HepG2 (cell line): ENCODE results near the gene NRSN2. TPM values are rescaled to one million over a fixed set of nuclear protein-coding genes. Genes with fewer than 3 reads are reported as not detected.

Experiments used
- AGO1 ChIP-seq: fragments of 200-400 bp; formaldehyde crosslinking; IDR thresholded peaks from 2 replicates; pipeline ENCODE4 v1.6.1; 2017; ENCODE audit warnings: mild to moderate bottlenecking, low read depth, low read length, moderate library complexity; ENCODE audit not compliant: poor library complexity, severe bottlenecking
- ETV6 ChIP-seq: sonication (generic); formaldehyde crosslinking; conservative IDR thresholded peaks from 2 replicates; pipeline ENCODE4 v1.4.0; 2020; ENCODE audit warnings: missing genetic modification reagents
- IKZF1 ChIP-seq: fragments of 450-650 bp; IDR thresholded peaks from 2 replicates; pipeline ENCODE4 v1.7.1; 2016
- IRF2 ChIP-seq: IDR thresholded peaks from 2 replicates; pipeline ENCODE4 v1.6.1; 2018; ENCODE audit warnings: missing genetic modification reagents, missing compliant biosample characterization
- KLF11 ChIP-seq: IDR thresholded peaks from 2 replicates; pipeline ENCODE4 v1.6.1; 2016; ENCODE audit warnings: missing compliant biosample characterization
- MATR3 ChIP-seq: sonication (generic); formaldehyde crosslinking; IDR thresholded peaks from 2 replicates; pipeline ENCODE4 v1.4.0; 2020; ENCODE audit warnings: missing genetic modification reagents
- SNAI1 ChIP-seq: sonication (generic); formaldehyde crosslinking; IDR thresholded peaks from 2 replicates; pipeline ENCODE4 v1.5.0; 2020; ENCODE audit warnings: mild to moderate bottlenecking, missing genetic modification reagents, borderline replicate concordance
- TARDBP ChIP-seq: sonication (generic); formaldehyde crosslinking; IDR thresholded peaks from 2 replicates; pipeline ENCODE4 v1.8.0; 2022; ENCODE audit warnings: mild to moderate bottlenecking, missing genetic modification reagents
- TCF12 ChIP-seq, 2 experiments: fragments of 450-650 bp in 1 of 2; sonication (generic) in 1 of 2; formaldehyde crosslinking in 1 of 2; IDR thresholded peaks; 2 replicates each; pipeline versions ENCODE4 v1.6.1 to v1.8.0; 2017 to 2022; ENCODE audit warnings: antibody characterized with exemption in 1 of 2, mild to moderate bottlenecking in 1 of 2, missing genetic modification reagents in 1 of 2, moderate library complexity in 1 of 2
- ZBTB1 ChIP-seq: sonication (generic); formaldehyde crosslinking; IDR thresholded peaks from 2 replicates; pipeline ENCODE4 v1.4.0; 2020; ENCODE audit warnings: missing genetic modification reagents, borderline replicate concordance
- ZEB1 ChIP-seq: IDR thresholded peaks from 2 replicates; pipeline ENCODE4 v1.6.1; 2012; ENCODE audit warnings: mild to moderate bottlenecking, low read depth, inconsistent platforms; ENCODE audit not compliant: insufficient replicate concordance
- ZFP37 ChIP-seq: sonication (generic); formaldehyde crosslinking; IDR thresholded peaks from 2 replicates; pipeline ENCODE4 v1.4.0; 2020; ENCODE audit warnings: missing genetic modification reagents, borderline replicate concordance
- ZFP41 ChIP-seq: sonication (generic); formaldehyde crosslinking; IDR thresholded peaks from 2 replicates; pipeline ENCODE4 v1.4.0; 2020; ENCODE audit warnings: mild to moderate bottlenecking, missing genetic modification reagents, borderline replicate concordance
- ZFP62 ChIP-seq: sonication (generic); formaldehyde crosslinking; IDR thresholded peaks from 2 replicates; pipeline ENCODE4 v1.4.0; 2020; ENCODE audit warnings: missing genetic modification reagents
- ZMYM2 ChIP-seq: sonication (generic); formaldehyde crosslinking; IDR thresholded peaks from 2 replicates; pipeline ENCODE4 v1.8.0; 2022; ENCODE audit warnings: mild to moderate bottlenecking, missing genetic modification reagents
- ZNF207 ChIP-seq: fragments of 450-650 bp; IDR thresholded peaks from 2 replicates; pipeline ENCODE4 v1.6.1; 2016; ENCODE audit warnings: antibody characterized with exemption, borderline replicate concordance
- ZNF703 ChIP-seq: sonication (generic); formaldehyde crosslinking; IDR thresholded peaks from 2 replicates; pipeline ENCODE4 v1.5.1; 2020; ENCODE audit warnings: missing genetic modification reagents, mild to moderate bottlenecking, moderate library complexity, borderline replicate concordance
- polyA plus RNA-seq, 8 experiments: library from polyadenylated mRNA; depleted of rRNA in 3 of 8; stranded (reverse) in 7 of 8; unstranded in 1 of 8; fragments of >200 nt; fragmentation: Illumina TruSeq in 4 of 8; extraction: Trizol in 4 of 8; gene quantifications; 2 replicates each; pipeline versions ENCODE4 v1.2.1 to v1.2.3, GENCODE V29; 2011 to 2016; ENCODE audit warnings: low read depth in 4 of 8, missing spikeins in 1 of 8, mixed read lengths in 1 of 8; ENCODE audit not compliant: insufficient read depth in 1 of 8
- total RNA-seq, 5 experiments: library from RNA; depleted of rRNA; stranded (reverse); fragments of >200 nt; fragmentation: Illumina TruSeq; extraction: Trizol; gene quantifications; 2 replicates each; pipeline ENCODE4 v1.2.3, GENCODE V29; 2016; ENCODE audit warnings: low read depth in 1 of 5
- TF ChIP-seq, protein P1 (sequence below): sonication (generic); formaldehyde crosslinking; IDR thresholded peaks from 2 replicates; pipeline ENCODE4 v1.4.0; 2020; ENCODE audit warnings: missing genetic modification reagents, borderline replicate concordance
- TF ChIP-seq, protein P2 (sequence below): sonication (generic); formaldehyde crosslinking; IDR thresholded peaks from 2 replicates; pipeline ENCODE4 v1.4.0; 2020; ENCODE audit warnings: mild to moderate bottlenecking, missing genetic modification reagents
- TF ChIP-seq, protein P3 (sequence below): sonication (generic); formaldehyde crosslinking; IDR thresholded peaks from 2 replicates; pipeline ENCODE4 v1.4.0; 2020; ENCODE audit warnings: missing genetic modification reagents

The NRSN2 gene
- total and polyA plus RNA-seq, 2 of the 13 experiments (the other 11 are each of a cell fraction or from before 2014, with no cell fraction given), result 32.3 to 49.4 TPM

DNA sequence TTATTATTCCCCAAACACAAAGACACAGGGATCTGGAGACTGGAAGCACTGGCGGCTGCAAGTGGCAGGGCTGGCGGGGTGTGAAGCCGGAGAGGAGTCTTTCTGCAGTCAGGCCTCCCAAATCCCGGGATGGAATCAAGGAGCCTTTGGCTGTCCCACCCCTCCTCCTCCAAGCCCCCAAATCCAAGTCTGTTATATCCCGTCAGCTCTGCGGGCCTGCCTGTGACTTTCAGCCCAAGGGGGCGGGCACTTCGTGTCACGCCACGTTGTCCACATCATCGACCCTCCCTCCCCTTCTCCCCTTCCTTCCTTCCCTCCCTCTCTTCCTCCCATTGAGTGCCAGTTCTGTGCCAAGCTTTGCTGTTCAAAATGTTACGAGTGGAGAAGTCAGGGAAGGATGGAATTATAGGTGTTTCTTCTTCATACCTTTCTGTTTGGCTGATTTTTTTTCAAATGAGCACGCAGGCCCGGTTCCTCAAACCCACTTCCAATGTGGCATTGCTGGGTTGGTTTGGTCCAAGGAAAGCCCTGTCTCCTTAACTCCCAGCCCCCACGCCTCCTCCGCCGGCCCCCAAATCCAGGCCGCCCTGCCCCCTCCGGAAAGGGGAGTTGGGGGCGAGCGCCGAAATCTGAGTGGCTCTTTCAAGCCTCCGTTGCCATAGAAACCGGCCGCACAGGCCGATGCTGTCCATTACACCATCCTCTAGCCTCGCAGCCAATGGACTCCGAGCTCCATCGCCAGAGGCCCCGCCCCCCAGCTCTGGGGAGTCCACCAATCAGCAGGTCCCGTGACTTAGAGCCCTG, 36.9 kb upstream of the NRSN2 start (continued):
- no peak for TF ChIP-seq KLF11 (CRISPR knock-in tag)
- TF ChIP-seq MATR3, result no peak
- TF ChIP-seq ZBTB1, result no peak
- TF ChIP-seq ZFP62 (CRISPR knock-in tag), result no peak
- TF ChIP-seq IRF2 (CRISPR knock-in tag), result peak; percentile 61; the same call in 1 of the 2 replicates
- no peak for TF ChIP-seq TCF12 (IDR thresholded peaks at IDR 0.05)
- TF ChIP-seq TCF12 (CRISPR knock-in tag; IDR thresholded peaks at IDR 0.05), result peak; percentile 77; the same call in 1 of the 2 replicates
- no peak for TF ChIP-seq ZNF703 (CRISPR knock-in tag)
- TF ChIP-seq SNAI1 (CRISPR knock-in tag), result no peak
- TF ChIP-seq ZNF207, result no peak
- TF ChIP-seq, protein P1, sequence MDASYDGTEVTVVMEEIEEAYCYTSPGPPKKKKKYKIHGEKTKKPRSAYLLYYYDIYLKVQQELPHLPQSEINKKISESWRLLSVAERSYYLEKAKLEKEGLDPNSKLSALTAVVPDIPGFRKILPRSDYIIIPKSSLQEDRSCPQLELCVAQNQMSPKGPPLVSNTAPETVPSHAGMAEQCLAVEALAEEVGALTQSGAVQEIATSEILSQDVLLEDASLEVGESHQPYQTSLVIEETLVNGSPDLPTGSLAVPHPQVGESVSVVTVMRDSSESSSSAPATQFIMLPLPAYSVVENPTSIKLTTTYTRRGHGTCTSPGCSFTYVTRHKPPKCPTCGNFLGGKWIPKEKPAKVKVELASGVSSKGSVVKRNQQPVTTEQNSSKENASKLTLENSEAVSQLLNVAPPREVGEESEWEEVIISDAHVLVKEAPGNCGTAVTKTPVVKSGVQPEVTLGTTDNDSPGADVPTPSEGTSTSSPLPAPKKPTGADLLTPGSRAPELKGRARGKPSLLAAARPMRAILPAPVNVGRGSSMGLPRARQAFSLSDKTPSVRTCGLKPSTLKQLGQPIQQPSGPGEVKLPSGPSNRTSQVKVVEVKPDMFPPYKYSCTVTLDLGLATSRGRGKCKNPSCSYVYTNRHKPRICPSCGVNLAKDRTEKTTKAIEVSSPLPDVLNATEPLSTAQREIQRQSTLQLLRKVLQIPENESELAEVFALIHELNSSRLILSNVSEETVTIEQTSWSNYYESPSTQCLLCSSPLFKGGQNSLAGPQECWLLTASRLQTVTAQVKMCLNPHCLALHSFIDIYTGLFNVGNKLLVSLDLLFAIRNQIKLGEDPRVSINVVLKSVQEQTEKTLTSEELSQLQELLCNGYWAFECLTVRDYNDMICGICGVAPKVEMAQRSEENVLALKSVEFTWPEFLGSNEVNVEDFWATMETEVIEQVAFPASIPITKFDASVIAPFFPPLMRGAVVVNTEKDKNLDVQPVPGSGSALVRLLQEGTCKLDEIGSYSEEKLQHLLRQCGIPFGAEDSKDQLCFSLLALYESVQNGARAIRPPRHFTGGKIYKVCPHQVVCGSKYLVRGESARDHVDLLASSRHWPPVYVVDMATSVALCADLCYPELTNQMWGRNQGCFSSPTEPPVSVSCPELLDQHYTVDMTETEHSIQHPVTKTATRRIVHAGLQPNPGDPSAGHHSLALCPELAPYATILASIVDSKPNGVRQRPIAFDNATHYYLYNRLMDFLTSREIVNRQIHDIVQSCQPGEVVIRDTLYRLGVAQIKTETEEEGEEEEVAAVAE (CRISPR knock-in tag), result no peak; the same call in 1 of the 2 replicates
- TF ChIP-seq AGO1, result no peak
- TF ChIP-seq TARDBP (CRISPR knock-in tag), result peak; percentile 87; the same call in 1 of the 2 replicates
- TF ChIP-seq, protein P2, sequence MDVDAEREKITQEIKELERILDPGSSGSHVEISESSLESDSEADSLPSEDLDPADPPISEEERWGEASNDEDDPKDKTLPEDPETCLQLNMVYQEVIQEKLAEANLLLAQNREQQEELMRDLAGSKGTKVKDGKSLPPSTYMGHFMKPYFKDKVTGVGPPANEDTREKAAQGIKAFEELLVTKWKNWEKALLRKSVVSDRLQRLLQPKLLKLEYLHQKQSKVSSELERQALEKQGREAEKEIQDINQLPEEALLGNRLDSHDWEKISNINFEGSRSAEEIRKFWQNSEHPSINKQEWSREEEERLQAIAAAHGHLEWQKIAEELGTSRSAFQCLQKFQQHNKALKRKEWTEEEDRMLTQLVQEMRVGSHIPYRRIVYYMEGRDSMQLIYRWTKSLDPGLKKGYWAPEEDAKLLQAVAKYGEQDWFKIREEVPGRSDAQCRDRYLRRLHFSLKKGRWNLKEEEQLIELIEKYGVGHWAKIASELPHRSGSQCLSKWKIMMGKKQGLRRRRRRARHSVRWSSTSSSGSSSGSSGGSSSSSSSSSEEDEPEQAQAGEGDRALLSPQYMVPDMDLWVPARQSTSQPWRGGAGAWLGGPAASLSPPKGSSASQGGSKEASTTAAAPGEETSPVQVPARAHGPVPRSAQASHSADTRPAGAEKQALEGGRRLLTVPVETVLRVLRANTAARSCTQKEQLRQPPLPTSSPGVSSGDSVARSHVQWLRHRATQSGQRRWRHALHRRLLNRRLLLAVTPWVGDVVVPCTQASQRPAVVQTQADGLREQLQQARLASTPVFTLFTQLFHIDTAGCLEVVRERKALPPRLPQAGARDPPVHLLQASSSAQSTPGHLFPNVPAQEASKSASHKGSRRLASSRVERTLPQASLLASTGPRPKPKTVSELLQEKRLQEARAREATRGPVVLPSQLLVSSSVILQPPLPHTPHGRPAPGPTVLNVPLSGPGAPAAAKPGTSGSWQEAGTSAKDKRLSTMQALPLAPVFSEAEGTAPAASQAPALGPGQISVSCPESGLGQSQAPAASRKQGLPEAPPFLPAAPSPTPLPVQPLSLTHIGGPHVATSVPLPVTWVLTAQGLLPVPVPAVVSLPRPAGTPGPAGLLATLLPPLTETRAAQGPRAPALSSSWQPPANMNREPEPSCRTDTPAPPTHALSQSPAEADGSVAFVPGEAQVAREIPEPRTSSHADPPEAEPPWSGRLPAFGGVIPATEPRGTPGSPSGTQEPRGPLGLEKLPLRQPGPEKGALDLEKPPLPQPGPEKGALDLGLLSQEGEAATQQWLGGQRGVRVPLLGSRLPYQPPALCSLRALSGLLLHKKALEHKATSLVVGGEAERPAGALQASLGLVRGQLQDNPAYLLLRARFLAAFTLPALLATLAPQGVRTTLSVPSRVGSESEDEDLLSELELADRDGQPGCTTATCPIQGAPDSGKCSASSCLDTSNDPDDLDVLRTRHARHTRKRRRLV, result peak; percentile 76
- TF ChIP-seq ZEB1, result no peak
- TF ChIP-seq ZMYM2 (CRISPR knock-in tag), result no peak
- no peak; the same call in 1 of the 2 replicates for TF ChIP-seq ETV6 (CRISPR knock-in tag)
- no peak for TF ChIP-seq IKZF1
- no peak for TF ChIP-seq ZFP41 (CRISPR knock-in tag)
- TF ChIP-seq ZFP37 (CRISPR knock-in tag), result peak; percentile 16; the same call in 1 of the 2 replicates
- TF ChIP-seq, protein P3, sequence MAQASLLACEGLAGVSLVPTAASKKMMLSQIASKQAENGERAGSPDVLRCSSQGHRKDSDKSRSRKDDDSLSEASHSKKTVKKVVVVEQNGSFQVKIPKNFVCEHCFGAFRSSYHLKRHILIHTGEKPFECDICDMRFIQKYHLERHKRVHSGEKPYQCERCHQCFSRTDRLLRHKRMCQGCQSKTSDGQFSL (CRISPR knock-in tag), result no peak
